K562 (cell line): Measurements from ENCODE around the gene QKI. TPM values are rescaled to one million over a fixed set of nuclear protein-coding genes. Genes with fewer than 3 reads are reported as not detected.

Source experiments
- ATAC-seq: fragments of 200-7000 bp; cut with Tn5 transposase; 3 replicates; pipeline ENCODE4 v1.9.1; 2020; ENCODE audit warnings: moderate library complexity
- BruUV-seq: library from RNA; stranded (reverse); fragments of 400-500 nt; replicated peaks from 2 replicates; lab custom pipeline; 2021; lab: Mats Ljungman, UMichigan
- CTCF ChIA-PET: fragments of 300-600 bp; formaldehyde crosslinking; extraction: SDS; loops from one replicate; lab custom pipeline; 2021; ENCODE audit warnings: low intra/inter-chr PET ratio; lab: Yijun Ruan, JAX
- POLR2A ChIA-PET: fragments of 300-600, 350-650 bp; sonication (Branson Sonifier 250); formaldehyde crosslinking; extraction: SDS; loops from one replicate; lab custom pipeline; 2021; ENCODE audit warnings: antibody characterized with exemption, inconsistent platforms; lab: Yijun Ruan, JAX
- DNase-seq, 4 experiments: peaks; one replicate each; pipeline versions ENCODE4 v3.0.0 to v3.0.0-alpha.2; 2011 to 2018; ENCODE audit warnings: low spot score in 3 of 4, mixed read lengths in 3 of 4; ENCODE audit errors: extremely low read depth in 1 of 4
- FAIRE-seq: peaks from 2 replicates; lab custom pipeline; 2011; peaks lifted over from hg19 to GRCh38; lab: Jason Lieb, UNC
- H2AFZ ChIP-seq: 2 replicates; pipeline ENCODE4 v1.6.0; 2011; ENCODE audit warnings: low read depth, low read length, control low read depth, inconsistent platforms
- H3K27ac ChIP-seq: fragments of 200-600 bp; 3 replicates; pipeline ENCODE4 v1.8.0; 2011; ENCODE audit warnings: low read depth, mild to moderate bottlenecking, control low read depth, inconsistent platforms, low read length, moderate library complexity, mixed read lengths; ENCODE audit errors: extremely low read depth
- H3K27me3 ChIP-seq, 2 experiments: fragments of 300-600 bp in 1 of 2; 2 replicates in 1 of 2; 3 replicates in 1 of 2; pipeline versions ENCODE4 v1.6.0 to v1.8.0; 2011; ENCODE audit warnings: inconsistent platforms in 2 of 2, low read length in 2 of 2, mild to moderate bottlenecking in 1 of 2, mixed read lengths in 1 of 2, moderate library complexity in 1 of 2; ENCODE audit not compliant: control insufficient read depth in 2 of 2, insufficient read depth in 2 of 2
- H3K36me3 ChIP-seq: fragments of 300-600 bp; 3 replicates; pipeline ENCODE4 v1.8.0; 2011; ENCODE audit warnings: mild to moderate bottlenecking, low read length, inconsistent platforms; ENCODE audit not compliant: control insufficient read depth, insufficient read depth
- H3K4me1 ChIP-seq, 2 experiments: fragments of 200-600 bp in 1 of 2; replicated peaks in 1 of 2; 2 replicates in 1 of 2; 3 replicates in 1 of 2; pipeline versions ENCODE4 v1.5.1 to v1.8.0; 2011; ENCODE audit warnings: inconsistent platforms in 2 of 2, low read length in 2 of 2, mild to moderate bottlenecking in 1 of 2, mixed read lengths in 1 of 2, moderate library complexity in 1 of 2; ENCODE audit not compliant: control insufficient read depth in 2 of 2, insufficient read depth in 2 of 2
- H3K4me2 ChIP-seq: 2 replicates; pipeline ENCODE4 v1.6.1; 2011; ENCODE audit warnings: low read length, control low read depth, inconsistent platforms, mixed read lengths; ENCODE audit not compliant: insufficient read depth
- H3K4me3 ChIP-seq: fragments of 200-600 bp; sonication (generic), shearing (Covaris generic); 2 replicates; pipeline ENCODE4 v1.5.1; 2016; ENCODE audit warnings: control low read depth, inconsistent platforms
- H3K79me2 ChIP-seq: fragments of 200-600 bp; 3 replicates; pipeline ENCODE4 v1.8.0; 2011; ENCODE audit warnings: low read length, inconsistent platforms; ENCODE audit not compliant: control insufficient read depth, insufficient read depth
- H3K9ac ChIP-seq, 2 experiments: 2 replicates each; pipeline versions ENCODE4 v1.6.0 to v1.6.1; 2011; ENCODE audit warnings: low read depth in 2 of 2, low read length in 2 of 2, control low read depth in 1 of 2, inconsistent platforms in 1 of 2, mild to moderate bottlenecking in 1 of 2, mixed read lengths in 1 of 2; ENCODE audit not compliant: insufficient read depth in 1 of 2
- H3K9me1 ChIP-seq: one replicate; pipeline ENCODE4 v1.6.0; 2011; ENCODE audit warnings: inconsistent platforms, mild to moderate bottlenecking, low read length, moderate library complexity; ENCODE audit not compliant: control insufficient read depth, insufficient read depth
- H3K9me3 ChIP-seq: replicated peaks from 2 replicates; pipeline ENCODE4 v1.5.1; 2011; ENCODE audit warnings: low read depth, low read length, inconsistent platforms; ENCODE audit not compliant: control insufficient read depth, insufficient read depth
- H4K20me1 ChIP-seq: replicated peaks from 2 replicates; pipeline ENCODE4 v1.6.1; 2011; ENCODE audit warnings: low read length, inconsistent platforms, mixed read lengths; ENCODE audit not compliant: control insufficient read depth, insufficient read depth
- GMEB1 ChIP-seq: fragments of 250-450 bp; sonication (Bioruptor Pico); IDR thresholded peaks from 2 replicates; pipeline ENCODE4 v1.4.0; 2020; ENCODE audit warnings: mild to moderate bottlenecking
- KLF16 ChIP-seq: IDR thresholded peaks from 2 replicates; pipeline ENCODE4 v1.6.1; 2016; ENCODE audit warnings: antibody characterized with exemption
- MCM7 ChIP-seq, 2 experiments: fragments of 450-650 bp; IDR thresholded peaks; 2 replicates each; pipeline ENCODE4 v1.6.1; 2016 to 2018
- NFATC3 ChIP-seq: fragments of 450-650 bp; IDR thresholded peaks from 2 replicates; pipeline ENCODE4 v1.6.1; 2017; ENCODE audit warnings: mild to moderate bottlenecking
- POLR2AphosphoS5 ChIP-seq: IDR thresholded peaks from 2 replicates; pipeline ENCODE4 v1.6.1; 2011; ENCODE audit warnings: mild to moderate bottlenecking, low read depth, low read length, moderate library complexity; ENCODE audit not compliant: control insufficient read depth, insufficient read depth
- PRDM10 ChIP-seq: fragments of 450-650 bp; IDR thresholded peaks from 2 replicates; pipeline ENCODE4 v1.6.1; 2018; ENCODE audit not compliant: partially characterized antibody
- RB1 ChIP-seq: fragments of 450-650 bp; IDR thresholded peaks from 2 replicates; pipeline ENCODE4 v1.6.1; 2017; ENCODE audit warnings: low read depth, mild to moderate bottlenecking
- SMC3 ChIP-seq: conservative IDR thresholded peaks from 2 replicates; pipeline ENCODE4 v1.6.1; 2011; ENCODE audit warnings: low read depth, low read length, improper control_type of control experiment; ENCODE audit not compliant: insufficient read depth
- YBX1 ChIP-seq: fragments of 450-650 bp; IDR thresholded peaks from 2 replicates; pipeline ENCODE4 v1.7.1; 2016; ENCODE audit warnings: mild to moderate bottlenecking
- ZFP30 ChIP-seq: fragments of 250-450 bp; sonication (Bioruptor Pico); IDR thresholded peaks from 2 replicates; pipeline ENCODE4 v1.8.0; 2022; ENCODE audit warnings: moderate library complexity, mild to moderate bottlenecking, inconsistent platforms, borderline replicate concordance
- ZNF124 ChIP-seq: sonication (generic); formaldehyde crosslinking; IDR thresholded peaks from 2 replicates; pipeline ENCODE4 v1.8.1; 2022; ENCODE audit warnings: missing genetic modification reagents
- ZNF316 ChIP-seq: fragments of 450-650 bp; IDR thresholded peaks from 2 replicates; pipeline ENCODE4 v1.6.1; 2016
- ZNF551 ChIP-seq: fragments of 250-450 bp; sonication (Bioruptor Pico); IDR thresholded peaks from 2 replicates; pipeline ENCODE4 v1.5.0; 2021; ENCODE audit warnings: mild to moderate bottlenecking, moderate library complexity
- WGBS: fragments of 100-300 bp; shearing (Covaris generic); methylation state at CpG from one replicate; pipeline ENCODE4 v1.1.6; 2016; ENCODE audit warnings: low coverage, mixed read lengths; ENCODE audit not compliant: insufficient coverage; ENCODE audit errors: missing lambda C conversion rate; 5-methylcytosine and 5-hydroxymethylcytosine counted together
- in situ Hi-C: fragments of 300-500 bp; cut with MboI; formaldehyde crosslinking; loops from 4 replicates; pipeline ENCODE4 v1.15.0; 2018; ENCODE audit warnings: inconsistent platforms, mixed read lengths
- intact Hi-C: fragments of 100-400 bp; cut with micrococcal nuclease; formaldehyde crosslinking; loops from 2 replicates; pipeline ENCODE4 v1.14.2; 2022
- polyA plus RNA-seq, 8 experiments: library from polyadenylated mRNA; depleted of rRNA in 4 of 8; stranded (reverse) in 5 of 8; unstranded in 3 of 8; fragments of >200 nt; fragmentation: Nextera tagmentation in 2 of 8; fragmentation: Illumina TruSeq in 1 of 8; extraction: Ambion mirVana in 2 of 8; extraction: Trizol in 1 of 8; gene quantifications; 2 replicates each; pipeline versions ENCODE4 v1.2.1 to v1.2.3, GENCODE V29; 2011 to 2014; ENCODE audit warnings: inconsistent platforms in 1 of 8, missing spikeins in 1 of 8
- total RNA-seq, 7 experiments: library from RNA; depleted of rRNA in 6 of 7; stranded (reverse); fragments of >200 nt in 6 of 7; fragmentation: Illumina TruSeq in 2 of 7; extraction: Trizol in 2 of 7; gene quantifications; 2 replicates each; pipeline versions ENCODE4 v1.2.1 to v1.2.3, GENCODE V29; 2011 to 2021; ENCODE audit warnings: low replicate concordance in 1 of 7

The QKI gene
- total and polyA plus RNA-seq, 9 of the 15 experiments (the other 6 are each of a cell fraction or from before 2014, with no cell fraction given): 20.4 to 215 (median 123) TPM

GRCh38 chr6:163486821-163487220 lies 72.3 kb downstream of the QKI start:
- CTCF ChIA-PET: no interaction called here
- H3K4me2 ChIP-seq: no peak overlapping the region

DNA sequence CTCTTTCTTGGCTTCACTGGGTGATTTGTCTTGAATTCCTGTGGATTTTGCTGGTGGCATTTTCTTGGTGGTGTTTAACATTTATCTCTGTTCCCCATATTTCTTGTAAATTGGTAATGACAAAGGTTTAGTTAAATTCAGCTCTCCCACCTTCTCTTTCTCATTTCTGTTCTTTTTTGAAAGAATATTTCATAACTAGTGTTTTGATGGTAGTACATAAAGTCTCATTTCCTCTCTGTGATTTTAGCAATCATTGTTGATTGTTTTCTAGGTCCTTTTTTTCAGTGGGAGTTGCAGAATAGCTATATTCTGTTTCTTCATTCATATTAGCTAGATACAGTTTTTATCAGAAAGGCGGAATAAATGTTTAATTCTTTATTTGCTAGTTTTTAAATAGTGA lies 73.1 kb downstream of the QKI start:
- intact Hi-C loops (no loop called here), in situ Hi-C loops (no loop called here)
- Histone ChIP-seq H3K36me3 (peaks cover 6% of the 10 kb centered on the region; the same call in 2 of the 3 replicates), H3K9me3 (no peaks in the 10 kb centered on the region), H3K9ac (no peak overlapping the region), H3K27ac (no peak overlapping the region), H3K27me3 (no peaks in the 10 kb centered on the region), H3K79me2 (peaks cover 94% of the 10 kb centered on the region), H3K4me3 (no peak overlapping the region), H4K20me1 (no peaks in the 10 kb centered on the region), H3K9me1 (no peaks in the 10 kb centered on the region)
- WGBS: 85% methylated on average over 1 of the region's 1 CpG
- POLR2A ChIA-PET: interaction anchor here (0.8 kb wide), 1 partner anchor 36 kb away, joined by 3 read pairs; no protein-coding TSS in a partner anchor
- FAIRE-seq (no peak), DNase-seq (no peak), ATAC-seq (no peak)
- TF ChIP-seq GMEB1: no peak
- no peak for TF ChIP-seq NFATC3
- TF ChIP-seq ZNF551 (CRISPR knock-in tag): no peak
- TF ChIP-seq YBX1: no peak
- no peak for TF ChIP-seq ZFP30
- no peak for TF ChIP-seq SMC3
- no peak for TF ChIP-seq RB1
- no peak for TF ChIP-seq KLF16
- no peak for TF ChIP-seq MCM7 (IDR thresholded peaks at IDR 0.05)
- TF ChIP-seq PRDM10: no peak
- TF ChIP-seq ZNF124 (CRISPR knock-in tag): no peak
- TF ChIP-seq, all 486 proteins: peak for 0
- CTCF ChIA-PET: no interaction called here
- Histone ChIP-seq H3K4me2 (no peak overlapping the region), H2AFZ (no peak overlapping the region), H3K4me1 (peaks cover 0 to 11% of the 10 kb centered on the region in 2 experiments; a peak in 3 of 5 replicates)
- BruUV-seq: no TSS peak

More at GRCh38 chr6:163486821-163487220, 72.3 kb downstream of the QKI start:
- TF ChIP-seq ZNF316 (0 out of 2 replicates have a peak, but pooled peaks have one; percentile 42), POLR2AphosphoS5 (no peak)
- TF ChIP-seq, all 486 proteins: peak for 1
- Histone ChIP-seq H3K36me3 (peaks cover 7% of the 10 kb centered on the region; the same call in 2 of the 3 replicates), H3K9ac (no peak overlapping the region), H3K9me1 (no peaks in the 10 kb centered on the region), H3K4me1 (peaks cover 0 to 11% of the 10 kb centered on the region in 2 experiments; a peak in 3 of 5 replicates), H3K27me3 (no peaks in the 10 kb centered on the region), H3K79me2 (peaks cover 92% of the 10 kb centered on the region), H3K4me3 (no peak overlapping the region), H2AFZ (no peak overlapping the region), H3K9me3 (no peaks in the 10 kb centered on the region), H3K27ac (no peak overlapping the region), H4K20me1 (no peaks in the 10 kb centered on the region)
- BruUV-seq: no TSS peak
- FAIRE-seq (no peak), ATAC-seq (no peak), DNase-seq (no peak)
- WGBS: 39% methylated on average over 3 of the region's 3 CpGs
- in situ Hi-C loops (no loop called here), intact Hi-C loops (no loop called here)
- POLR2A ChIA-PET: no interaction called here
